IPS-20b (cell line): ENCODE results near the gene ZNF470.

Source experiments
- H3K27ac ChIP-seq: one replicate; pipeline ENCODE4 v1.5.1; 2013; ENCODE audit warnings: low read length
- H3K27me3 ChIP-seq: 2 replicates; pipeline ENCODE4 v1.6.1; 2013; ENCODE audit warnings: mild to moderate bottlenecking, low read length, inconsistent platforms; ENCODE audit not compliant: insufficient read depth
- H3K36me3 ChIP-seq: 2 replicates; pipeline ENCODE4 v1.6.1; 2013; ENCODE audit warnings: low read depth, mild to moderate bottlenecking, inconsistent platforms, low read length, moderate library complexity; ENCODE audit not compliant: insufficient read depth
- H3K4me1 ChIP-seq: 2 replicates; pipeline ENCODE4 v1.6.1; 2013; ENCODE audit warnings: mild to moderate bottlenecking, control low read depth, inconsistent platforms, low read length, moderate library complexity; ENCODE audit not compliant: insufficient read depth
- H3K4me3 ChIP-seq: 2 replicates; pipeline ENCODE4 v1.5.1; 2013; ENCODE audit warnings: mild to moderate bottlenecking, low read length, inconsistent platforms
- H3K9ac ChIP-seq: 2 replicates; pipeline ENCODE4 v1.6.1; 2013; ENCODE audit warnings: low read depth, mild to moderate bottlenecking, inconsistent platforms, low read length, moderate library complexity
- H3K9me3 ChIP-seq: 2 replicates; pipeline ENCODE4 v1.6.1; 2013; ENCODE audit warnings: mild to moderate bottlenecking, low read depth, low read length, inconsistent platforms; ENCODE audit not compliant: insufficient read depth

The ZNF470 gene

DNA sequence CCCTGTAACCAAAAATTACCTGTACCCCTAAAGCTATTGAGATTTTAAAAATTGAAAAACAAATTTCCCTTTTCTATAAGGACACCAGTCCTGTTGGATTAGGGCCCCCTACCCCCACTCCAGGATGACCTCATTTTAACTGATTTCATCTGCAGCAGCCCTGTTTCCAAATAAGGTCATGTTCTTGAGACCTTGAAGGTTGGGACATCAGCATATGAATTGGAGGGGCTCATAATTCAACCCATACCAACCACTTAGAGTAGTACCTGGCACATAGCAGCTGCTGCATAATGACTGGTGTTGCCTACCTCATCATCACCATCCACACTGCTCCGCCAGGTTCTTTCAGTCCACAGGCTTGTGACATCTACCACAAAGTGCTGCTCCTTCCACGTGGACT, 45.5 kb downstream of the ZNF470 start:
- H3K4me3 ChIP-seq: no peak overlapping the region
- no peak overlapping the region for H3K27ac ChIP-seq
- peaks cover 96% of the 10 kb centered on the region for H3K9me3 ChIP-seq
- H3K27me3 ChIP-seq: no peaks in the 10 kb centered on the region
- H3K9ac ChIP-seq: no peak overlapping the region
- no peaks in the 10 kb centered on the region for H3K4me1 ChIP-seq
- peaks cover 10% of the 10 kb centered on the region; the same call in 1 of the 2 replicates for H3K36me3 ChIP-seq

DNA sequence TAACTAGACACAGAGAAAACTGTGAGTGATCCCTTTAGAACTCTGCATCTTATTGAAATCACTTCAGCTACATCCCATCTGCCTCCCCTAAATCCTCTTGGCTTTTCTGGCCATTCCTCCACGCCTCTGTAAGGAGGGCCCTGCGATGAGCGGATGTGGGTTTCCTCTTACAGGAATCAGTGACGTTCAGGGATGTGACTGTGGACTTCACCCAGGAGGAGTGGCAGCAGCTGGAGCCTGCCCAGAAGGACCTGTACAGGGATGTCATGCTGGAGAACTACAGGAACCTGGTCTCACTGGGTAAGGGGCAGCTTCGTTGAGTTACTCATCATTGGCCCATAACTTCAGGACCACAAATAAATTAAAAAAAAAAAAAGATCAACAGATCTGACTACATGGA, 46.4 kb downstream of the ZNF470 start:
- no peak overlapping the region for H3K4me3 ChIP-seq
- no peak overlapping the region for H3K9ac ChIP-seq
- H3K27me3 ChIP-seq: no peaks in the 10 kb centered on the region
- peaks cover 96% of the 10 kb centered on the region for H3K9me3 ChIP-seq
- no peak overlapping the region for H3K27ac ChIP-seq
- H3K36me3 ChIP-seq: peaks cover 14% of the 10 kb centered on the region; the same call in 1 of the 2 replicates
- H3K4me1 ChIP-seq: no peaks in the 10 kb centered on the region

DNA sequence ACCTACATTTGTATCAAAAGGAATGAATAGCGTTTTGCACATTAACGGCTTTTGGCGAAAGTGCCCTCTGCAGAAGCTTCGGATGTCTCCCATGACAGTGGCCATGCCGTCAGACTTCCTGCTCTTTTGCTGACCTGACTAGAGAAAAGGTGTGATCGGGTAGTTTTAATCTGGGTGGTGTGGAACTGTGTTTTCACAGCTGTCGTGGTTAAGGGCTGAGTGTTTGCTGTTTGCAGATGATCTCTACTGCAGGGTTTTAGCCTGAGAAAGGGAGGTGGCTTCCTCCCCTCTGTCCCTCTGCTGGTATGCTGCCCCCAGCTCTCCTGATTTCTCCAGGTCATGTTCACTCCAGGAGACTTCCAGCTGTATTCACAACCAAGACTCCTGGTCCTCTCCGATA, 50.3 kb downstream of the ZNF470 start:
- Histone ChIP-seq H3K9me3 (peaks cover 94% of the 10 kb centered on the region), H3K36me3 (peaks cover 32% of the 10 kb centered on the region), H3K27me3 (no peaks in the 10 kb centered on the region), H3K4me3 (no peak overlapping the region), H3K27ac (no peak overlapping the region), H3K9ac (no peak overlapping the region), H3K4me1 (no peaks in the 10 kb centered on the region)

DNA sequence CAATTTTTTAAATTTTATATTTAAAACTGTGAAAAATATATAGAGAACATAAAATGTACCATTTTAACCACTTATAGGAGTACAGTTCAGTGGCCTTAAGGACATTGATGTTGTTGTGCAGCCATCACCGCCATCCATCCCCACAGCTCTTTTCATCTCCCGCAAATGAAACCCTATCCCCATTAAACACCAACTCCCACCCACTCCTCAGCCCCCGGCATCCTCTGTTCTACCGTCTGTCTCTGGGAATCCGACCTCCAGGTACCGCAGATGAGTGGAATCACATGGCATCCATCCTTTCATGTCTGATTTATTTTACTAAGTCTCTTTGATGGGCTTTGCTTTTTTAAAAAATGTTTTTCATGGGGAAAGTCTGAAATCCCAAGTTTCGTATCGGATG, 51.9 kb downstream of the ZNF470 start:
- H3K36me3 ChIP-seq: peaks cover 34% of the 10 kb centered on the region
- H3K27ac ChIP-seq: no peak overlapping the region
- H3K9ac ChIP-seq: no peak overlapping the region
- no peak overlapping the region for H3K4me3 ChIP-seq
- H3K9me3 ChIP-seq: peaks cover 93% of the 10 kb centered on the region
- H3K27me3 ChIP-seq: no peaks in the 10 kb centered on the region
- no peaks in the 10 kb centered on the region for H3K4me1 ChIP-seq

DNA sequence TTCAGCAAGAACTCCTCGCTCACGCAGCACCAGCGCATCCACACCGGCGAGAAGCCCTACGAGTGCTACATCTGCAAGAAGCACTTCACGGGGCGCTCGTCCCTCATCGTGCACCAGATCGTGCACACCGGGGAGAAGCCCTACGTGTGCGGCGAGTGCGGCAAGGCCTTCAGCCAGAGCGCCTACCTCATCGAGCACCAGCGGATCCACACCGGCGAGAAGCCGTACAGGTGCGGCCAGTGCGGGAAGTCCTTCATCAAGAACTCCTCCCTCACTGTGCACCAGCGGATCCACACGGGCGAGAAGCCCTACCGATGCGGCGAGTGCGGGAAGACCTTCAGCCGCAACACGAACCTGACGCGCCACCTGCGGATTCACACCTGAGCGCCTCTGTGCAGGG, 55.1 kb downstream of the ZNF470 start:
- H3K4me3 ChIP-seq: no peak overlapping the region
- H3K27me3 ChIP-seq: no peaks in the 10 kb centered on the region
- H3K9me3 ChIP-seq: peaks cover 88% of the 10 kb centered on the region
- H3K27ac ChIP-seq: no peak overlapping the region
- peaks cover 38% of the 10 kb centered on the region for H3K36me3 ChIP-seq
- no peak overlapping the region for H3K9ac ChIP-seq
- no peaks in the 10 kb centered on the region for H3K4me1 ChIP-seq

DNA sequence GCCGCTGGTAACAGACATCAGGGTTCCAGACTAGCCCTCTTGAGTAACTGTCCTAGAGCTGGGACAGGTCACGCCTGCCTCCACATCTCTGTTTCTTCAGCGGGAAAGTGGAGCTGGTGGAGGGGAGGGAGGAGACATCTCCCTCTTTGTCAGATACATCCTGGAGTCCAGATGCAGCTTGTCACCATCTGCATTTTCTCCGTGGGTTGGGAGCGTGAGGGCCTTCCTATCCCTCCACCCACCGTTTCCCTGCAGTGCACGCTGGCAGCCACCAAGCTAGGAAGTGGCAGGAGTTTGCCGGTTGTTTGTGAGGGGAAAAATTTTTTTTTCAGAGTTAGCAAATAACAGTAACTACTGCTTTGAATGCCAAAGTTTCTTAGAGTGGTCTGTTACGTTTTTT, 55.7 kb downstream of the ZNF470 start:
- H3K9ac ChIP-seq: no peak overlapping the region
- H3K9me3 ChIP-seq: peaks cover 88% of the 10 kb centered on the region
- no peak overlapping the region for H3K27ac ChIP-seq
- H3K4me1 ChIP-seq: no peaks in the 10 kb centered on the region
- H3K27me3 ChIP-seq: no peaks in the 10 kb centered on the region
- peaks cover 32% of the 10 kb centered on the region for H3K36me3 ChIP-seq
- H3K4me3 ChIP-seq: no peak overlapping the region

GRCh38 chr19:56625708-56626107, 58.4 kb downstream of the ZNF470 start:
- Histone ChIP-seq H3K27ac (no peak overlapping the region), H3K9me3 (peaks cover 87% of the 10 kb centered on the region), H3K9ac (no peak overlapping the region), H3K4me1 (no peaks in the 10 kb centered on the region), H3K27me3 (no peaks in the 10 kb centered on the region), H3K4me3 (no peak overlapping the region), H3K36me3 (peaks cover 30% of the 10 kb centered on the region)

- Histone ChIP-seq H3K27ac (no peak overlapping the region), H3K9ac (no peak overlapping the region), H3K4me3 (no peak overlapping the region), H3K27me3 (no peaks in the 10 kb centered on the region), H3K9me3 (peaks cover 80% of the 10 kb centered on the region), H3K36me3 (no peaks in the 10 kb centered on the region), H3K4me1 (no peaks in the 10 kb centered on the region)
Observed at GRCh38 chr19:56633021-56633420, 65.8 kb downstream of the ZNF470 start.

GRCh38 chr19:56637976-56638555, 70.8 kb downstream of the ZNF470 start:
- Histone ChIP-seq H3K4me3 (no peak overlapping the region), H3K4me1 (no peaks in the 10 kb centered on the region), H3K27ac (no peak overlapping the region), H3K9ac (no peak overlapping the region), H3K9me3 (peaks cover 76% of the 10 kb centered on the region), H3K36me3 (no peaks in the 10 kb centered on the region), H3K27me3 (no peaks in the 10 kb centered on the region)
